Measurements from ENCODE around the gene BCR. TPM values are rescaled to one million over a fixed set of nuclear protein-coding genes. Genes with fewer than 3 reads are reported as not detected.

Gene BCR
- total RNA-seq, 2 donors from 2014 or later: 102 to 172 TPM

- Histone ChIP-seq H3K27me3 (ENCODE audit: control insufficient read depth, insufficient read depth, low read length, poor library complexity, severe bottlenecking) (no peaks in the 10 kb centered on the region), H3K36me3 (ENCODE audit: control insufficient read depth, insufficient read depth, low read length) (peaks cover 25% of the 10 kb centered on the region), H3K4me3 (ENCODE audit: low read length) (no peak overlapping the region), H3K9ac (ENCODE audit: extremely low read depth, low read length, poor library complexity, severe bottlenecking) (no peak overlapping the region), H3K27ac (ENCODE audit: low read depth, low read length) (peak overlapping the region; percentile 52), H3K4me1 (ENCODE audit: control insufficient read depth, insufficient read depth, low read length) (peaks cover 15% of the 10 kb centered on the region), H3K9me3 (ENCODE audit: control insufficient read depth, low read length) (no peaks in the 10 kb centered on the region)
- Mint-ChIP-seq H3K27me3 (ENCODE audit: insufficient read depth) (no peaks in the 10 kb centered on the region), H3K27ac (no peak overlapping the region), H3K36me3 (ENCODE audit: low read depth) (peaks cover 25% of the 10 kb centered on the region), H3K4me1 (peaks cover 42% of the 10 kb centered on the region), H3K9me3 (no peaks in the 10 kb centered on the region), H3K4me3 (no peak overlapping the region)
- WGBS, 2 experiments (ENCODE audit: insufficient coverage in 1 of 2, insufficient read length in 1 of 2): 93 to 95% methylated on average over 12 to 13 of the region's 13 CpGs
- no peak for TF ChIP-seq CTCF (conservative IDR thresholded peaks at IDR 0.05)
- no peak for DNase-seq
Observed at GRCh38 chr22:23213022-23213555, 32.8 kb downstream of the BCR start.

- peaks cover 23% of the 10 kb centered on the region for H3K36me3 Mint-ChIP-seq (ENCODE audit: low read depth)
- no peak overlapping the region for H3K4me3 Mint-ChIP-seq
- H3K27ac Mint-ChIP-seq: no peak overlapping the region
- no peak overlapping the region for H3K27ac ChIP-seq (ENCODE audit: low read depth, low read length)
- H3K4me1 ChIP-seq (ENCODE audit: control insufficient read depth, insufficient read depth, low read length): peaks cover 20% of the 10 kb centered on the region
- no peak overlapping the region for H3K4me3 ChIP-seq (ENCODE audit: low read length)
- whole genome bisulfite sequencing, 2 experiments (ENCODE audit: insufficient coverage in 1 of 2, insufficient read length in 1 of 2): 94% methylated on average over 7 to 11 of the region's 11 CpGs
- DNase-seq: no peak
- H3K27me3 ChIP-seq (ENCODE audit: control insufficient read depth, insufficient read depth, low read length, poor library complexity, severe bottlenecking): no peaks in the 10 kb centered on the region
- TF ChIP-seq CTCF (conservative IDR thresholded peaks at IDR 0.05): no peak
- H3K9me3 ChIP-seq (ENCODE audit: control insufficient read depth, low read length): no peaks in the 10 kb centered on the region
- no peaks in the 10 kb centered on the region for H3K9me3 Mint-ChIP-seq
- H3K36me3 ChIP-seq (ENCODE audit: control insufficient read depth, insufficient read depth, low read length): peaks cover 20% of the 10 kb centered on the region
- no peak overlapping the region for H3K9ac ChIP-seq (ENCODE audit: extremely low read depth, low read length, poor library complexity, severe bottlenecking)
- H3K27me3 Mint-ChIP-seq (ENCODE audit: insufficient read depth): no peaks in the 10 kb centered on the region
- H3K4me1 Mint-ChIP-seq: peaks cover 48% of the 10 kb centered on the region
Observed at GRCh38 chr22:23213581-23214334, 33.4 kb downstream of the BCR start.

- H3K4me1 ChIP-seq (ENCODE audit: control insufficient read depth, insufficient read depth, low read length): peaks cover 23% of the 10 kb centered on the region
- H3K9me3 Mint-ChIP-seq: no peaks in the 10 kb centered on the region
- no peaks in the 10 kb centered on the region for H3K9me3 ChIP-seq (ENCODE audit: control insufficient read depth, low read length)
- H3K27me3 Mint-ChIP-seq (ENCODE audit: insufficient read depth): no peaks in the 10 kb centered on the region
- no peak for DNase-seq
- H3K27ac Mint-ChIP-seq: peak overlapping the region; percentile 49
- H3K27ac ChIP-seq (ENCODE audit: low read depth, low read length): no peak overlapping the region
- no peaks in the 10 kb centered on the region for H3K27me3 ChIP-seq (ENCODE audit: control insufficient read depth, insufficient read depth, low read length, poor library complexity, severe bottlenecking)
- peaks cover 15% of the 10 kb centered on the region for H3K36me3 ChIP-seq (ENCODE audit: control insufficient read depth, insufficient read depth, low read length)
- H3K9ac ChIP-seq (ENCODE audit: extremely low read depth, low read length, poor library complexity, severe bottlenecking): no peak overlapping the region
- WGBS, 2 experiments (ENCODE audit: insufficient coverage in 1 of 2, insufficient read length in 1 of 2): 93 to 95% methylated on average over 3 to 9 of the region's 9 CpGs
- peaks cover 19% of the 10 kb centered on the region for H3K36me3 Mint-ChIP-seq (ENCODE audit: low read depth)
- H3K4me3 ChIP-seq (ENCODE audit: low read length): no peak overlapping the region
- peaks cover 55% of the 10 kb centered on the region for H3K4me1 Mint-ChIP-seq
- no peak for TF ChIP-seq CTCF (conservative IDR thresholded peaks at IDR 0.05)
- no peak overlapping the region for H3K4me3 Mint-ChIP-seq
Observed at GRCh38 chr22:23214398-23214797, 34.1 kb downstream of the BCR start.
